HCT116 (cell line): ENCODE measurements around the gene FBXO17. TPM values are rescaled to one million over a fixed set of nuclear protein-coding genes. Genes with fewer than 3 reads are reported as not detected.

Experiments used
- ATAC-seq: fragments of 200-7000 bp; cut with Tn5 transposase; 2 replicates; pipeline ENCODE4 v1.9.1; 2020; ENCODE audit warnings: mild to moderate bottlenecking, moderate library complexity
- BruUV-seq: library from RNA; stranded (reverse); fragments of 400-500 nt; replicated peaks from 2 replicates; lab custom pipeline; 2021; lab: Mats Ljungman, UMichigan
- CTCF ChIA-PET: fragments of 300-600 bp; sonication (Branson Sonifier 250); formaldehyde crosslinking; loops from one replicate; lab custom pipeline; 2021; ENCODE audit warnings: antibody characterized with exemption; lab: Charles Lee
- POLR2A ChIA-PET: fragments of 300-600, 350-600 bp; sonication (Branson Sonifier 250); formaldehyde crosslinking; loops from one replicate; lab custom pipeline; 2021; ENCODE audit warnings: antibody characterized with exemption; lab: Charles Lee
- RAD21 ChIA-PET, 2 experiments: fragments of 300-600 bp; sonication (Branson Sonifier 250); formaldehyde crosslinking; loops; one replicate each; lab custom pipeline; 2023; ENCODE audit warnings: low total read pairs in 2 of 2; ENCODE audit not compliant: uncharacterized antibody in 2 of 2, unreplicated experiment in 2 of 2, low non-redundant PET in 1 of 2; lab: Charles Lee
- DNase-seq: peaks from one replicate; pipeline ENCODE4 v3.0.0-alpha.2; 2010; ENCODE audit warnings: low read depth, low spot score
- H2AFZ ChIP-seq: fragments of 200-600 bp; shearing (Covaris generic), sonication (generic); 2 replicates; pipeline ENCODE4 v1.6.1; 2017; ENCODE audit warnings: low read depth, mixed run types, mixed read lengths, antibody characterized with exemption, low read length; ENCODE audit not compliant: poor library complexity, severe bottlenecking
- H3K27ac ChIP-seq: 2 replicates; pipeline ENCODE4 v1.5.1; 2012; ENCODE audit warnings: low read depth, low read length
- H3K27me3 ChIP-seq: fragments of 200-600 bp; sonication (generic); 2 replicates; pipeline ENCODE4 v1.6.1; 2016; ENCODE audit warnings: mixed run types, low read length, mixed read lengths; ENCODE audit not compliant: insufficient read depth
- H3K36me3 ChIP-seq, 2 experiments: fragments of 200-500 bp in 1 of 2; fragments of 200-600 bp in 1 of 2; sonication (Bioruptor generic) in 1 of 2; sonication (generic) in 1 of 2; 2 replicates each; pipeline versions ENCODE4 v1.5.1 to v1.6.1; 2014 to 2016; ENCODE audit warnings: low read length in 2 of 2, inconsistent platforms in 1 of 2, mixed read lengths in 1 of 2, mixed run types in 1 of 2; ENCODE audit not compliant: insufficient read depth in 2 of 2, control insufficient read depth in 1 of 2
- H3K4me1 ChIP-seq, 2 experiments: fragments of 200-600 bp in 1 of 2; sonication (generic) in 1 of 2; 2 replicates each; pipeline versions ENCODE4 v1.5.1 to v1.6.1; 2012 to 2017; ENCODE audit warnings: low read length in 2 of 2, inconsistent platforms in 1 of 2, mild to moderate bottlenecking in 1 of 2, mixed read lengths in 1 of 2, mixed run types in 1 of 2, moderate library complexity in 1 of 2; ENCODE audit not compliant: insufficient read depth in 2 of 2, control insufficient read depth in 1 of 2
- H3K4me2 ChIP-seq: fragments of 200-600 bp; sonication (generic); 2 replicates; pipeline ENCODE4 v1.6.1; 2017; ENCODE audit warnings: mixed run types, low read length, mixed read lengths
- H3K4me3 ChIP-seq, 2 experiments: fragments of 200-600 bp in 1 of 2; sonication (generic) in 1 of 2; replicated peaks in 1 of 2; 2 replicates each; pipeline ENCODE4 v1.5.1; 2011 to 2016; ENCODE audit warnings: low read length in 2 of 2, control low read depth in 1 of 2, low read depth in 1 of 2, mild to moderate bottlenecking in 1 of 2, mixed read lengths in 1 of 2, mixed run types in 1 of 2
- H3K79me2 ChIP-seq: fragments of 200-600 bp; sonication (generic); 2 replicates; pipeline ENCODE4 v1.6.1; 2017; ENCODE audit warnings: mild to moderate bottlenecking, mixed run types, low read length, moderate library complexity, mixed read lengths; ENCODE audit not compliant: insufficient read depth
- H3K9ac ChIP-seq: fragments of 200-600 bp; sonication (generic); 2 replicates; pipeline ENCODE4 v1.6.1; 2016; ENCODE audit warnings: low read length, mixed read lengths
- H3K9me2 ChIP-seq: fragments of 200-600 bp; sonication (generic), shearing (Covaris generic); 2 replicates; pipeline ENCODE4 v1.6.1; 2017; ENCODE audit warnings: mixed run types, mild to moderate bottlenecking, moderate library complexity; ENCODE audit not compliant: insufficient read depth
- H3K9me3 ChIP-seq, 2 experiments: fragments of 200-500 bp in 1 of 2; fragments of 200-600 bp in 1 of 2; sonication (Bioruptor generic) in 1 of 2; sonication (generic) in 1 of 2; 2 replicates each; pipeline ENCODE4 v1.6.1; 2014 to 2017; ENCODE audit warnings: low read length in 2 of 2, mixed read lengths in 2 of 2, inconsistent platforms in 1 of 2, low read depth in 1 of 2, mild to moderate bottlenecking in 1 of 2, mixed run types in 1 of 2, moderate library complexity in 1 of 2; ENCODE audit not compliant: control insufficient read depth in 1 of 2, insufficient read depth in 1 of 2
- H4K20me1 ChIP-seq: fragments of 200-600 bp; sonication (generic), shearing (Covaris generic); 2 replicates; pipeline ENCODE4 v1.6.1; 2017; ENCODE audit warnings: mixed run types, mild to moderate bottlenecking, moderate library complexity; ENCODE audit not compliant: insufficient read depth
- CBX3 ChIP-seq: IDR thresholded peaks from 2 replicates; pipeline ENCODE4 v1.6.1; 2012; ENCODE audit warnings: low read depth
- CTCF ChIP-seq, 3 experiments: fragments of 200-600 bp in 1 of 3; sonication (generic) in 1 of 3; IDR thresholded peaks in 2 of 3; conservative IDR thresholded peaks in 1 of 3; 2 replicates each; pipeline ENCODE4 v1.5.1; 2012 to 2017; ENCODE audit warnings: low read depth in 2 of 3, low read length in 2 of 3, antibody characterized with exemption in 1 of 3, borderline replicate concordance in 1 of 3, control low read depth in 1 of 3, mild to moderate bottlenecking in 1 of 3, mixed read lengths in 1 of 3, mixed run types in 1 of 3, moderate library complexity in 1 of 3; ENCODE audit not compliant: insufficient read depth in 1 of 3
- EGR1 ChIP-seq: IDR thresholded peaks from 2 replicates; pipeline ENCODE4 v1.6.1; 2012; ENCODE audit warnings: low read depth
- ELF1 ChIP-seq: IDR thresholded peaks from 2 replicates; pipeline ENCODE4 v1.6.1; 2012; ENCODE audit warnings: low read depth, borderline replicate concordance
- EZH2 ChIP-seq: fragments of 200-600 bp; sonication (generic); IDR thresholded peaks from 2 replicates; pipeline ENCODE4 v1.6.1; 2017; ENCODE audit warnings: antibody characterized with exemption, mixed run types
- EZH2phosphoT487 ChIP-seq: fragments of 200-600 bp; IDR thresholded peaks from 2 replicates; pipeline ENCODE4 v1.6.1; 2018; ENCODE audit warnings: antibody characterized with exemption, borderline replicate concordance
- FOSL1 ChIP-seq: IDR thresholded peaks from 2 replicates; pipeline ENCODE4 v1.6.1; 2012; ENCODE audit warnings: low read depth
- JUND ChIP-seq: IDR thresholded peaks from 2 replicates; pipeline ENCODE4 v1.6.1; 2012
- POLR2A ChIP-seq: IDR thresholded peaks from 2 replicates; pipeline ENCODE4 v1.7.0; 2011; ENCODE audit warnings: borderline replicate concordance; ENCODE audit not compliant: insufficient read depth, insufficient read length; ENCODE audit errors: extremely low read depth
- POLR2AphosphoS5 ChIP-seq: IDR thresholded peaks from 2 replicates; pipeline ENCODE4 v1.6.1; 2011; ENCODE audit warnings: mild to moderate bottlenecking, low read depth, low read length, moderate library complexity
- RAD21 ChIP-seq: IDR thresholded peaks from 2 replicates; pipeline ENCODE4 v1.6.1; 2012; ENCODE audit warnings: low read depth, mild to moderate bottlenecking
- REST ChIP-seq: IDR thresholded peaks from 2 replicates; pipeline ENCODE4 v1.6.1; 2012; ENCODE audit warnings: low read depth
- SIN3A ChIP-seq: IDR thresholded peaks from 2 replicates; pipeline ENCODE4 v1.6.1; 2012; ENCODE audit warnings: low read depth
- SP1 ChIP-seq: IDR thresholded peaks from 2 replicates; pipeline ENCODE4 v1.6.1; 2012; ENCODE audit warnings: low read depth
- SRF ChIP-seq: IDR thresholded peaks from 2 replicates; pipeline ENCODE4 v1.6.1; 2012; ENCODE audit warnings: low read depth
- TCF7L2 ChIP-seq: IDR thresholded peaks from 2 replicates; pipeline ENCODE4 v1.7.0; 2011; ENCODE audit warnings: borderline replicate concordance, inconsistent platforms; ENCODE audit not compliant: insufficient read depth, insufficient read length; ENCODE audit errors: extremely low read depth
- ZFX ChIP-seq: fragments of 450-650 bp; IDR thresholded peaks from 2 replicates; pipeline ENCODE4 v1.6.1; 2017
- ZNF274 ChIP-seq: fragments of 200-500 bp; sonication (Bioruptor generic); IDR thresholded peaks from 2 replicates; pipeline ENCODE4 v1.6.1; 2014; ENCODE audit warnings: mild to moderate bottlenecking, low read depth, low read length, inconsistent platforms
- intact Hi-C: fragments of 100-400 bp; cut with micrococcal nuclease; formaldehyde crosslinking; loops from 2 replicates; pipeline ENCODE4 v1.10.0; 2022
- total RNA-seq: library from RNA; stranded (reverse); gene quantifications from one replicate; pipeline ENCODE4 v1.2.1, GENCODE V29; 2021; ENCODE audit not compliant: unreplicated experiment

The FBXO17 gene
- total RNA-seq, 1 experiment from 2014 or later = 18.5 TPM

DNA sequence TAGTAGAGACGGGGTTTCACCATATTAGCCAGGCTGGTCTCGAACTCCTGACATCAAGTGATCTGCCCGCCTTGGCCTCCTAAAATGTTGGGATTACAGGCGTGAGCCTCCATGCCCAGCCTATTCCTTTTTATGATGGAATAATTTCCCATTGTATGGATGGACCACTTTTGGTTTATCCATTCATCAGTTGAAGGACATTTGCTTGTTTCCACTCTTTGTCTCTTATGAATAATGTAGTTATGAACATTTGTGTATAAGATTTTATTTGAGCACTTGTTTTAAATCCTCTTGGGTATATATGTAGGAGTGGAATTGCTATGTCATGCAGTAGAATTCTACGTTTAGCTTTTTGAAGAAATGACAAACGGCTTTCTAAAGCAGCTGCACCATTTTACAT lies 33.5 kb upstream of the FBXO17 start:
- Histone ChIP-seq H3K9me3 (no peaks in the 10 kb centered on the region), H3K4me1 (no peaks in the 10 kb centered on the region), H3K36me3 (no peaks in the 10 kb centered on the region), H3K27me3 (no peaks in the 10 kb centered on the region), H3K9me2 (no peaks in the 10 kb centered on the region), H2AFZ (no peak overlapping the region), H4K20me1 (no peaks in the 10 kb centered on the region), H3K27ac (no peak overlapping the region), H3K79me2 (no peaks in the 10 kb centered on the region), H3K4me3 (no peak overlapping the region), H3K9ac (no peak overlapping the region), H3K4me2 (no peak overlapping the region)
- POLR2A ChIA-PET = no interaction called here
- DNase-seq (no peak), ATAC-seq (no peak)
- BruUV-seq = no TSS peak
- TF ChIP-seq JUND = no peak
- TF ChIP-seq SRF = no peak
- TF ChIP-seq SP1 = no peak
- TF ChIP-seq POLR2AphosphoS5 = no peak
- TF ChIP-seq ZNF274 = no peak
- TF ChIP-seq ELF1 = no peak
- no peak for TF ChIP-seq TCF7L2
- no peak for TF ChIP-seq RAD21
- no peak for TF ChIP-seq CBX3
- no peak for TF ChIP-seq REST
- TF ChIP-seq EZH2 = no peak
- TF ChIP-seq FOSL1 = no peak
- TF ChIP-seq EZH2phosphoT487 = no peak
- no peak for TF ChIP-seq ZFX
- TF ChIP-seq POLR2A = no peak
- TF ChIP-seq CTCF (IDR thresholded peaks at IDR 0.05 in 2 of 3, conservative IDR thresholded peaks at IDR 0.05 in 1 of 3; ENCODE audit: borderline replicate concordance in 1 of 3, insufficient read depth in 1 of 3, low read depth in 2 of 3, low read length in 2 of 3) = no peak
- no peak for TF ChIP-seq SIN3A
- no peak for TF ChIP-seq EGR1
- CTCF ChIA-PET = no interaction called here
- RAD21 ChIA-PET = no interaction called here
- intact Hi-C loops = no loop called here
